ENCODE data around the gene KCND3. TPM values are rescaled to one million over a fixed set of nuclear protein-coding genes. Genes with fewer than 3 reads are reported as not detected.

KCND3 gene
- total RNA-seq, 1 experiment from 2014 or later, result 0.15 TPM

DNA sequence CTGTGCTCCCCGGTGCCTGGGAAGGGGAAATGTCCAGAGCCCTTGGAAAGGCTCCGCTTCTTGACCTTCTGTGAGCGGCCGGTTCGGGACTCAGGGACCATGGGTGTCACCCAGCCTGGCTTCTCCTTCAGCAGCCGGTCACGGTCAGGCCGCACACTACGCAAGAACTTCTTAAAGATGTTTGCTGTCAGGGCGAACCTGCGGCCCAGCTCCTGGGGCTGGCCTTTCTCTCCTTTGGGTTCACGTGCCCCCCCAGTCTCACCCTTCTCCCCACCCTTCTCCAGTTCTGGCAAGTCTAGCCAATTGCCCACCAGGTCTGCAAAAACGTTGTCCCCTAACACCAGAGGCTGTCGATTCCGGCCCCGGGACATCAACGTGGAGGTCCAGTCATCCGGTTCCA is 262.4 kb downstream of the KCND3 start:
- H3K4me1 Mint-ChIP-seq, result peaks cover 33 to 37% of the 10 kb centered on the region in 2 experiments
- H3T11ph ChIP-seq (ENCODE audit: low read length), result no peak overlapping the region
- WGBS (ENCODE audit: extremely low coverage, insufficient read length, low lambda C conversion rate), result no CpG with 5 or more reads among the region's 18 CpGs

More for the DNA sequence above, 262.4 kb downstream of the KCND3 start:
- Histone ChIP-seq H3K79me2 (ENCODE audit: insufficient read depth, low read length) (no peaks in the 10 kb centered on the region), H3K23ac (ENCODE audit: insufficient read length, low read depth, low read length) (no peak overlapping the region), H4K5ac (ENCODE audit: insufficient read length, low read depth, low read length) (no peak overlapping the region), H3K4ac (ENCODE audit: low read depth, low read length) (no peak overlapping the region), H2AK5ac (ENCODE audit: insufficient read length, low read length) (no peak overlapping the region), H3K27me3 (ENCODE audit: insufficient read depth, low read length) (no peaks in the 10 kb centered on the region), H3K18ac (ENCODE audit: insufficient read length, low read depth, low read length) (no peak overlapping the region), H3K79me1 (ENCODE audit: insufficient read depth, low read depth, low read length, poor library complexity, severe bottlenecking) (peaks cover 2% of the 10 kb centered on the region), H3K14ac (ENCODE audit: insufficient read depth, low read length) (no peak overlapping the region), H2BK12ac (ENCODE audit: insufficient read length, low read depth, low read length) (no peak overlapping the region), H4K20me1 (ENCODE audit: control insufficient read depth, insufficient read depth, insufficient read length) (peaks cover 2% of the 10 kb centered on the region), H3K4me1 (ENCODE audit: insufficient read depth, low read length) (peaks cover 6% of the 10 kb centered on the region; the same call in 1 of the 2 replicates), H2BK20ac (ENCODE audit: low read depth, low read length, poor library complexity, severe bottlenecking) (no peak overlapping the region), H3K4me2 (ENCODE audit: insufficient read depth, insufficient read length, low read length) (no peak overlapping the region), H3K56ac (ENCODE audit: insufficient read length, low read depth, low read length) (no peak overlapping the region), H2BK15ac (ENCODE audit: low read depth, low read length) (no peak overlapping the region), H4K8ac (replicated peaks; ENCODE audit: insufficient read length, low read depth, low read length) (no peak overlapping the region), H3K9me3 (ENCODE audit: control insufficient read depth, low read depth, low read length) (no peaks in the 10 kb centered on the region), H2BK5ac (ENCODE audit: insufficient read length, low read length) (no peak overlapping the region), H4K91ac (ENCODE audit: insufficient read length, low read depth, low read length) (no peak overlapping the region), H3K9ac (ENCODE audit: extremely low read depth, insufficient read length, low read length) (no peak overlapping the region), H3K23me2 (ENCODE audit: insufficient read length, low read depth, low read length, poor library complexity, severe bottlenecking) (no peaks in the 10 kb centered on the region), H2AFZ (ENCODE audit: low read length) (no peak overlapping the region), H3K27ac (ENCODE audit: insufficient read length, low read depth, low read length) (no peak overlapping the region), H2BK120ac (ENCODE audit: low read depth, low read length, poor library complexity, severe bottlenecking) (no peak overlapping the region)
- TF ChIP-seq, protein P1, sequence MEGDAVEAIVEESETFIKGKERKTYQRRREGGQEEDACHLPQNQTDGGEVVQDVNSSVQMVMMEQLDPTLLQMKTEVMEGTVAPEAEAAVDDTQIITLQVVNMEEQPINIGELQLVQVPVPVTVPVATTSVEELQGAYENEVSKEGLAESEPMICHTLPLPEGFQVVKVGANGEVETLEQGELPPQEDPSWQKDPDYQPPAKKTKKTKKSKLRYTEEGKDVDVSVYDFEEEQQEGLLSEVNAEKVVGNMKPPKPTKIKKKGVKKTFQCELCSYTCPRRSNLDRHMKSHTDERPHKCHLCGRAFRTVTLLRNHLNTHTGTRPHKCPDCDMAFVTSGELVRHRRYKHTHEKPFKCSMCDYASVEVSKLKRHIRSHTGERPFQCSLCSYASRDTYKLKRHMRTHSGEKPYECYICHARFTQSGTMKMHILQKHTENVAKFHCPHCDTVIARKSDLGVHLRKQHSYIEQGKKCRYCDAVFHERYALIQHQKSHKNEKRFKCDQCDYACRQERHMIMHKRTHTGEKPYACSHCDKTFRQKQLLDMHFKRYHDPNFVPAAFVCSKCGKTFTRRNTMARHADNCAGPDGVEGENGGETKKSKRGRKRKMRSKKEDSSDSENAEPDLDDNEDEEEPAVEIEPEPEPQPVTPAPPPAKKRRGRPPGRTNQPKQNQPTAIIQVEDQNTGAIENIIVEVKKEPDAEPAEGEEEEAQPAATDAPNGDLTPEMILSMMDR (conservative IDR thresholded peaks at IDR 0.05), result no peak
- H3K27ac Mint-ChIP-seq, result peak overlapping the region in 1 of 3 experiments; percentile 40; a peak in 1 of 7 replicates
- H3K36me3 Mint-ChIP-seq (ENCODE audit: insufficient read depth in 1 of 3, low read depth in 3 of 3), result peaks cover 2 to 4% (median 3%) of the 10 kb centered on the region in 3 experiments; a peak in 4 of 7 replicates
- no peaks in the 10 kb centered on the region; a peak in 1 of 5 replicates for H3K9me3 Mint-ChIP-seq
- no peak overlapping the region for H3K4me3 Mint-ChIP-seq
- peaks cover 1% of the 10 kb centered on the region; the same call in 1 of the 2 replicates for H3K27me3 Mint-ChIP-seq (ENCODE audit: low read depth)
- no peak for DNase-seq

Measured in H9 (cell line).